Activated CD4-positive, alpha-beta T cell treated with anti-CD3 and anti-CD28 coated beads for 48 hours (primary cell): Measurements from ENCODE around the gene EPAS1.

ENCODE experiments used
- DNase-seq: peaks from one replicate; pipeline ENCODE4 v3.0.0-alpha.2; 2020

The EPAS1 gene

GRCh38 chr2:46326231-46326980 is 29.2 kb downstream of the EPAS1 start:
- no peak for DNase-seq

- no peak for DNase-seq
These were observed 30.4 kb downstream of the EPAS1 start for GRCh38 chr2:46327627-46328026.

GRCh38 chr2:46328291-46328690 is 31.1 kb downstream of the EPAS1 start:
- no peak for DNase-seq

DNA sequence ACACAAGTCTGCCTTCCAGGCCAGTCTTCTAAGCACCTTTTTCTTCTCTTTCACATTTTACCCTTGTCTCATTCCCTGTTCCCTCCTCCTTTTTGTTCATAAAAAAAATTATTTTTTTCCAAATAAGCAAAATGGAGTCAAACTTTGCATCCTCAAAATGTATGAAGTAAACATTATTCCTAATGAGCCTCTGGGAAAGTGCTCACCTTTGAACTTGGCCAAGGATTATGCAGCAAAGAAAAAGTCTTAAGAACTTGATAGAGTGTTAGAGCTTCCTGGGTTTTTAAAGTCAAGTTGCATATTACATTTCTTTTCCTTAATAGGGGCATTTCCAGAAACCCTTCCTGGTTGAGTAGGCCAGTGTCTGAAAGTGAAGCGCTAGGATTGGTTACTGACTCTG is 31.6 kb downstream of the EPAS1 start:
- no peak for DNase-seq

- no peak for DNase-seq
These were observed 32.1 kb downstream of the EPAS1 start for GRCh38 chr2:46329340-46329739.

GRCh38 chr2:46329803-46330775 is 32.9 kb downstream of the EPAS1 start:
- no peak for DNase-seq

- DNase-seq = no peak
These were observed 34.0 kb downstream of the EPAS1 start for GRCh38 chr2:46331109-46331766.

DNA sequence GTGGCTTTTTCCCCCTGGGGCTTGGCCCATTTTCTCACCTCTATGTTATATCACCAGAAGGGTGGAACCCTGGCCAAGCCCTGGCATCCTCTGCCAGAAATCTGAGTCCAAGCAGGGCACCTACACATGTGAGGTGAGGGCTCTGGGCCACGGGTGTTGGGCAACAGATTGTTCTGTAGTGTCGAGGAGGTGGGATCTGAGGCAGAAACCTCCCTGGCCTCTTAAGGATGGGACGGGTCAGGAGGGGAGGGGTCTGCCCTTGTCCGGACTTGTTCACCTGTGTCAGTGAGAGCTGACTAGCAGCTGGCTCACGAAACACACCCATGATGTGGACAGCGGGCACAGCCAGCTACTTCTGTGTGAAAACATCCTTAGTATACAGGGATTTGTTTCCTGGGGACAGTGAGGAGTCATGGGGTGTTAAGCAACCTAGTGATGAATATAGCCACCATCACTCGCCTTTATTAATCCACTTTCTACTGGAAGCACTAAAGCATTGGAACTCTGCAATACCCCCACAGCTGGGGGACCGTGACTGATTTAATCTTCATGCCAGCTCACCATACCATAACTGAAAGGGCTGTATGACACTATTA is 35.6 kb downstream of the EPAS1 start:
- DNase-seq = no peak

GRCh38 chr2:46333912-46334311 is 36.7 kb downstream of the EPAS1 start:
- no peak for DNase-seq

GRCh38 chr2:46334389-46335271 is 37.4 kb downstream of the EPAS1 start:
- DNase-seq = no peak

DNA sequence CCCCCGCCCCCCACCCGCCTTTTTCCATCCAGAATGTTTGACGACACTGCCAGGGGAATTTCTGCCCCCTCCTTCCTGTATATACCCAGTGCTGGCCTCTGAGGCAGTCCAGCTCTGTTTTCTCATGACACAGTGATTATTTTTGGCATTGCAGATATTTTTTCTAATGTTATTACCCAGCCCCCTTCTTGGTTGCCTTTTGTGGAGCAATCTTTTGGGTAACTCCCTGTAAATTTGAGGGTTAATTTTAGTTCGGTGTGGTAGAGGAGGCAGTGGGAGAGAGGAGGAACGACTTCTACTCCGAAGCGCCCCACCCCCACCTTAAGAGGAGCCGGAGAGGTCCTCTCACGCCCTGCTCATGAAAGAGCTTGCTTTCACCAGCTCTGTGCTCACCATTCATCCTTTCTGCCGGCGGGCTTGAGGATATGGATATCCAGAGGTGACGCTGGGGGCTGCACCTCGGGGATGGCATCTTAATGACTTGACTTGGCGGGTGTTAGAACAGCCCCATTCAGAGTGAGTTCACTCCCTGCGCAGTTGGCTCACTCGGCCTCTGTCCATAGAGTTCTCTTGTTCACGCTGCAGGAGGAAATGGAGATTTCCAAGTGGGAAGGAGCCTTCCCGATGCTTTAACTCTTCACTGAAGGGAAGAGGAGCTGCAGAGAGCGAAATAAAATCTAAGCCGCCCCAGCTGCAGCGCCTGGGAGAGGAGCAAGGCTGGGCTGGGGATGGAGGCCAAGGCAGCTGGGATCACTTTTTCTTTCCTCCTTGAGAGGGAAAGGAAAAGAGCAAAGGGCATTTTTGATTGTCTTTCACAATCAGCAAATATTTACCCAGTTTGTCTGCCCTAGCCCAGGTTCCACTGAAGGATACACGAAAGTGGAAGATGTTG is 38.4 kb downstream of the EPAS1 start:
- DNase-seq = no peak

- no peak for DNase-seq
These were observed 39.2 kb downstream of the EPAS1 start for GRCh38 chr2:46336283-46336959.

GRCh38 chr2:46337208-46337994 is 40.2 kb downstream of the EPAS1 start:
- DNase-seq = no peak

DNA sequence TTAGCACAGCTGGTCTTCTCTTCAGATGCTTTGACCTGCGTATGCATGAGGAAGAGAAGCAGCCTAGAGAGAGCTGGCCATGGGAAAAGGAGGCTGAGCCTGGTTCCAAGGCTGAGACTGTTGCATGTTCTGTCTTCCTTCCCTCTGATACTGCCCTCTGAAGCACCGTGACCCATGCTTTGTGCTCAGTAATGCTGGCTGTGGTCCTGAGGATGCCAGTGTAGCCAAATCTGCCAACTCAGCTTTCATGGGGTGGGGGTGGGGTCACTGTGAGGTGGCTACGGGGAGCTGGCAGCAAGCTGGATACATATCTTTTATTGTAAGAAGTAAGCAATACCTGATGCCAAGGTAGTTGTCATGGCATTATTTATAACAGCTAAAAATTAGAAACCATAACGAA is 41.5 kb downstream of the EPAS1 start:
- no peak for DNase-seq

DNA sequence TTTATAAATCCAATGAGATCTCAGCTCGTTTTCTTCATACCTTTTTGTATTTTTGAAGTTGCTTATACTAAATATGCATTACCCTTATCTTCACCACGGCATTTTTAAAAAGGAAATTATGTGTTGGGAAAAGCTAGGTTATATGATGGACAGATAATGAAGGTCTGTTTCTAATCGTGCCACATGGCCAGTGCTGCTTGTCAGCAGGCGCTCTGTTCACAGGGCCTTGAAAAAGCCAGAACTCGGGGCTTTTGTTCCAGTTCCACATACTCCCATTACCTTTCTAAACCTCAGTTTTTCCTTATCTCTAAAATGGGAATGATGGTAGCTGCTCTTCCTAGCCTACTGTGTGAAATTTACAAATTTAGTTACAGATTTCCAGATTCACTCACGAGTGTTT is 42.0 kb downstream of the EPAS1 start:
- no peak for DNase-seq

DNA sequence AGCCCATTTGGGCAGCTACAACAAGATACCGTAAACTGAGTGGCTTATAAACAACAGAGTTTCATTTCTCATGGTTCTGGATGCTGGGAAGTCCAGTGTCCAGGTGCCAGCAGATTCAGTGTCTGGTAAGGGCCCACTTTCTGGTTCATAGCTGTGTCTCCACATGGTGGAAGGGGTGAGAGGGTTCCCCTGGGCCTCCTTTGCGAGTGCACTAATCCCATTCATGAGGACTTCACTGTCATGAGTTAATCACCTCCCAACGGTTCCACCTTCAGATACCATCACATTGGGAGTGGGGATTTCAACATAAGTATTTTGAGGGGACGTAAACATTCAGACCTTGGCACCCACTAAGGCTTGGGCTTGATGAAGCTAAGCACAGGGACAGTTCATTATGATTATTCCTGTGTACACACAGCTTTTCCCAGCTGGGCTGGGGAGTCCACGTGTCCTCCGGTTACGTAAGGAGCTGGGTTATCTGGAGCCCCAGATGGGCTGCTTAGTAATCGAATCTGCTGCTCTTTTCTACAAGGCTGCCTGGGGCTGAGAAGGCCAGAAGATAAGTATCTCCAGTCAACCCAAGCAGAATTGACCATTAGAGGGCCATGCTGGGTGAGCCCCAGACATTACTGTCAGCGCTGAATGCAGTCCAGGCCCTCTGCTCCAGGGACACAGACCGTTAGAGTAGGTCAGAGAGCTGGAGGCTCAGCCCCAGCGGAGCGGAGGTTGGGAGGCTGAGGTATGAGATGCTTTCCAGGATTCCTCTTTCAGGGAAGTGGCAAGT is 42.7 kb downstream of the EPAS1 start:
- DNase-seq = no peak

GRCh38 chr2:46340740-46341420 is 43.7 kb downstream of the EPAS1 start:
- DNase-seq = no peak
